Stimulated activated CD4-positive, alpha-beta T cell treated with anti-CD3 and anti-CD28 coated beads, Interleukin-4, amount 100 ng/mL, for 24 hours (primary cell): ENCODE data around the gene LRP2BP.
A peak's percentile ranks its signal among the peaks of the same experiment; 100 is the strongest.

Source experiments
- DNase-seq: peaks from one replicate; pipeline ENCODE4 v3.0.0-alpha.2; 2020

LRP2BP gene

DNA sequence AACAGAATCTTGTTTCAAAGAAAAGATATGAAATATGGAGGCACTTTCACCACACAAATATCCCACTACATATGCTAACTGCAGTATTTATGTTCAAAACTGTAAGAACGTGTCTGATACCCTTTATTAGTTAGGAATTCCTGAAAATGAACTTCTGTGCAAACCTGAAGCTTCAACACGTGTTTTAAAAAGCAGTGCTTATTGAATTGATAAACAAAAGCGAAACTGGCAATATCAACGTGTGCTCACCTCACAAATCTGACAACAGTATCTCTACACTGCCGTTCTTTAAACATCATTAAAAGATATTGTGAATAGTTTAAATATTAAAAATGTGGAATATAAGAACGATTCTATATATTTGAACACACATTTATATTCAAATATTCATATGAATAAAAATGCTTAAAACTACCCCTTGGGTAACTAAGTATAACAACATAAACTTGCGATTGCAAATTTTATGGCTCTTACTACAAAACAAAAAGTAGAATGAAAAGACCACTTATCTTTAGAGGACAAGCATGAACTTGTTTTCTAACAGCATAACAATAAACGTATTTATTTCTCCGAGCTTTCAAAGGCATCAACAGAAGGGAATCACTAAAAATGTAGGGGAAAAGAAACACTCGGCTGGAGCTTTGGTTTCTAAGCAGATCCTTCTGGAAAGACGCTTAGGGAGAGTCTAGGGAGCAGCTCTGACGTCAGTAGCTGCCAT, at the start of gene LRP2BP:
LRP2BP (minus strand) TSS at position 687 of the 718 bp plus-strand sequence. CDS start 17,738 bp downstream, outside the sequence.
- DNase-seq = no peak

DNA sequence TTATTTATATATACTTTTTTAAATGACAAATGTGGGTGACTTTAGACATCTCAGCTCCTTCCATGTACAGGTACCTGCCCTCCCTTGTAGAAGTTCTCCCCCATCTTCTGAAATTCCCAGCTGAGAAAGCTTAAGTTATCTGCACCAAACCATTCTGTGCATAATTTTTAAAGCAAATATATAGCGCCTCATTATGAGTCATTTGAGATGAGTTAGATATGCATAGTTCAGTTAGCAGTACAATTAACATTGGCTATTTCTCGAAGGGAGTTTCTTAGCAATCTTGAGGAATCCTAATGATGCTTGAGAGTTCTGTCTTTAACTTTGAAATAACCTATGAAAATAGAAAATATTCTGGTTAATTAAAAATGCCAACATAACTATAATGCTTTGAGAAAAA, 49.5 kb upstream of the LRP2BP start:
- DNase-seq = no peak

- no peak for DNase-seq
Measured at GRCh38 chr4:185441479-185441878, 45.8 kb upstream of the LRP2BP start.

- DNase-seq = no peak
Measured at GRCh38 chr4:185437809-185438208, 42.1 kb upstream of the LRP2BP start.

DNA sequence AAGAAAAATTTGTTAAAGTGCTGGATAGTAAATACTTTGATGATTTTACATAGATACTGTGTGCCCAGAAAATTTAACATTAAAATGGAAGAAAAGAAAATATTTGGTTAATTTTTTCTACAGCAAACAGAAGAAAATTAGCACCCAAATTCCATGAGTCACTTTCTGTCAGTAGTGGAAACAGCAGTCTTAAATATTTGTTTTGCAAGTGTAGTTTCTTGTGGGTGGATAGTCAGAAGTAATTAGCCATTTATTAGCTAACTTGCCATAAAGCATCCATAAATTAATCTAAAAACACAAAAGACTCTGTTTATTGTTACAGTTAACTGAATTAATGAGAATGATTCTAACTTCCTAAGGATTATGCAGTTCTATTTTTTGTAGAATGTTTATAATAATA, 39.7 kb upstream of the LRP2BP start:
- no peak for DNase-seq

GRCh38 chr4:185429660-185430059, 33.9 kb upstream of the LRP2BP start:
- DNase-seq = no peak

DNA sequence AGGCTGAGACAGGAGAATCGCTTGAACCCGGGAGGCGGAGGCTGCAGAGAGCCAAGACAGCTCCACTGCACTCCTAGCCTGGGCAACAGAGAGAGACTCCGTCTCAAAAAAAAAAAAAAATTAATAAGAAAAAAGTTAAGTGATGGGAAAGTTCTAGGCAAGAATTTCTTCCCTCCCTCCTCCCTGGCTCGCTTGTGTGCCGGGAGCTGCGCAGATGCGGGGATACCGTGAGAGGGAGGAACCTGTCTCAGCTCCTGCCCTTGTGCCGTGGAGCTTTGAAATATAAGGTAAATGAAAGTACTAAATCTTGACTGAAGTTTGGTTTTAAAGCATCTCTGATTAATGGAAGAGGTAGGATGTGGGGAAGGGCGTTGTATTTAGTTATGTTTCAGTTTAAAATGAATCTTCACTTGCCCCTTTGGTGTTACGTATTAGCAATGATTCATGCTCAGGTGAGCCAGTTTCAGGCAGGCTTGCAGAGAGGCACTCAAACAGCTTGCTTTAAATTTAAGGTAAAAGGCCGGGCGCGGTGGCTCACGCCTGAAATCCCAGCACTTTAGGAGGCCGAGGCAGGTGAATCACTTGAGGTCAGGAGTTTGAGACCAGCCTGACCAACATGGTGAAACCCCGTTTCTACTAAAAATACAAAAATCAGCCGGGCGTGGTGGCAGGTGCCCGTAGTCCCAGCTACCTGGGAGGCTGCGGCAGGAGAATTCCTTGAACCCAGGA, 31.4 kb upstream of the LRP2BP start:
- DNase-seq = no peak

DNA sequence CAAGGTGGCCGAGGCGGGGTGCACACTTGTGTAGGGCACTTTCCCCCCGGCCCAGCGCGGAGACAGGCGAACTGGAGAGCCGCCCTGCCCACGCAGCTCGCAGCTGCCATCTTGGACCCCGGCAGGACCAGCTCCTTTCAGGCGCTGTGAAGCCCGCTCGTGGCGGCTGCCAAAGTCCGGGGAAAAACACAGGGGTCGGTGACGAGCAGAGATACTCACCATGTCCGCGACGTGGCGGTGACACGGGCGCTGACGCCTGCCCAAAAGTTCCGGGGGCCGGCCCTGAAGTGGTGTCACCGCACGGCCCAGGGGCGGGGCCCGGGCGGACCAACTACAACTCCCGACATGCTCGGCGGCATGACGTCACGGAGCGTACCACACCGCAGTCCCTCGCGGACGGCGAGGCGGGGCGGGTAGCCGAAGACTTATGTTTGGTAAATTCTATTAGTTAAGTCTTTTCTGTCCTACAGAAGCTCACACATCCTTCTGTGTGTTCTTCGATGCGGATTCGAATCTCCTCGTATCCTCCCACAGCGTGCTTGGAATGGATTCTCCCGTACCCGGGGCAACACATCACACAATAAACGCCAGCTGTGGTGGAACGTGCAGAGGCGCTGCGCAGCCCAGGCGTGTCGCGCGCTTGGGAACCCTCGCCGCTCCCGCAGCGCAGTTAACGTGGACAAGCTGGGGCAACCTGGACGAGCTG, 30.1 kb upstream of the LRP2BP start, which contains the start of gene UFSP2:
UFSP2 (minus strand) TSS at position 318 of the 706 bp plus-strand sequence; CDS start at position 222, 96 bp downstream.
- peak; percentile 85 for DNase-seq

DNA sequence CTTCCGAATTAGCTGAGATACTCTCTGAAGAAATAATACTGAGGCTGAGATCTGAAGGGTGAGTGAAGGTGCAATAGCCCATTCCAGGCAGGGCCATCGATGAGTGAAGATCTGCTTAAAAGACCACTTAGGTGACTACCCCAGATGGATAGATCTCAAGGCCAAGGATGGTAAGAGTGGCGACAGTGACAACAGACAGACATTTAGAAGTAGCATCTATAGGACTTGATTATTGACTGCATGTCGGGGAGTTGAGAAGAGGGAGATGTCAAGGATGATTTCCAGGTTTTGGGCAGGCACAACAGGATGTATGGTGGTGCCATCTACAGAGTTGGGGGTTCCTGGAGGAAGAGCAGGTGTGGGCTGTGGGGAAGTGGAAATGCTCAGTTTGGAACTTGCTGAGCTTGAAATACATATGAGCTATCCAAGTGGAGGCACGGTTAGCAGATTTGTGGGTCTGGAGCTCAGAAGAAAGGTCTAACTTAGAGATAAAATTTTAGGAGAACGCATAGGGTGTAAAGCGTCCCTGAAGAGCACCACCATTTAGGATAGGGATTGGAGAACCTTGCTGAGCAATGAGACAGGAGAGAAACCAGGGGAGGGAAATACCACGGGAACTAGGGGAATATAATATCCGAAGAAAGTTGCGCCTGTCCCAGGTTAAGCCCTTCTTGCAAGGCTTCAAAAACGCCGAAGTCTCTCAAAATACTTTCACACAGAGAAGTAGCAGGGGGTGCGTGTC, 29.4 kb upstream of the LRP2BP start:
- no peak for DNase-seq

DNA sequence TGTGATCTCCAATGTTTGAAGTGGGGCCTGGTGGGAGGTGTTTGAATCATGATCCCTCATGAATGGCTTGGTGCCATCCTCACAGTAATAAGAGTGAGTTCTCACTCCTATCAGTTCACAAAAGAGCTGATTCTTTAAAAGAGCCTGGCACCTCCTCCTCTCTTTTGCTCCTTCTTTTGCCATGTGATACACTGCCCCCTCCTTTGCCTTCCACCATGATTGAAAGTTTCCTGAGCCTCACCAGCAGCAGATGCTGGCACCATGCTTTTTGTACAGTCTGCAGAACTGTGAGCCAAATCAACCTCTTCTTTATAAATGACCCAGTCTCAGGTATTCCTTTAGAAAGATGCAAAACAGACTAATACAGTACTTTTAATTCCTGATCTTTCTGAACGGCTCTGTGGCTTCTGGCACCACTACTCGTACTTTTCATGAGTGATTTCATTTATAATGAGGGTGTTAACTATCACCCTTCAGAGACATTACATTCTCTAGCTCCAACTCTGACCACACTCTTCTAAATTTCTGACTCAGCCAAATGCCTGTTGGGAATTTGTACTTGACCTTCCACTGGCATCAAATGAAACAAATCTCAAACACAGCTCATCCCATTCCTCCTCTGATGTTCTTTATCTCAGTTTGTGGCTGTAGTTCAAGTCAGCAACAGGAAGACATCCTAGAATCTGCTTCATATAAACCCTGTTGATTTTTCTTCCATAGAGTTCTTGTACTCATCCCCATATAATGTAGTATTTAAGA, 25.8 kb upstream of the LRP2BP start:
- DNase-seq = no peak

DNA sequence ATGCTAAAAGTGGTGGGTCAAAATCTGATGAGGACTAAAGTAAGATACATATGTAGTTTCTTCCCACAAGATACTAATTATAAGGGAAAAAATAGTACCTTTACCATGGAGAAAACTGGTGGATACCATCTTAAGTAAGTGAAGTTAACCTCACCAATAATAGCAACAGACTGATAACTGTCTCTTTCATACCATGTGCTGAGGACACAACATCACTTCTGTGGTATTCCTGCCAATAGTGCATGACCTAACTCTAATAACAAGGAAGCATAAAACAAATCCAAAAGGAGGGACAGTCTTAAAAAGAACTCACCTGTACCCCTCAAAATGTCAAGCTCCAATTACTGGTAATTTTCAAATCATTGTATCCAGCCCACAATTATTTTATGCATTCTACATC, 21.2 kb upstream of the LRP2BP start:
- DNase-seq = no peak

DNA sequence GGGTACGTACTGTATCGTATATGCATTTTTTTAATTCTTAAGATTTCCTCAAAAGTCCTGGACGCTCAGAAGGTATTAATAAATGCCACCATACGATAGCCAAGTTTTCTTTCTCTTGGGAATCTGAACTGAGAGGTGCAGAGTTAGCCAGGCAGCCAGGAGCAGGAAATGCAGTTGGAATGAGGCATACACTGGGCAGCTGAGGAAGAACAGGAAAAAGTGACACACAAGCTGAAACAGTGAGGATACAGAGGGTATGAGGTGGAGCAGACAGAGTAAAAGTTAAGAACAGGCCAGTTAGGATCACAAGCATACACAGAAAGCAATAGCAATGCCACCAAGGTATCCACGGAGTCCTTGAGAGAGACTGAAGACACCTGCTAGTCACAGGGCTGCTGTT, 16.7 kb upstream of the LRP2BP start:
- DNase-seq = no peak

GRCh38 chr4:185411849-185412248, 16.1 kb upstream of the LRP2BP start:
- no peak for DNase-seq

DNA sequence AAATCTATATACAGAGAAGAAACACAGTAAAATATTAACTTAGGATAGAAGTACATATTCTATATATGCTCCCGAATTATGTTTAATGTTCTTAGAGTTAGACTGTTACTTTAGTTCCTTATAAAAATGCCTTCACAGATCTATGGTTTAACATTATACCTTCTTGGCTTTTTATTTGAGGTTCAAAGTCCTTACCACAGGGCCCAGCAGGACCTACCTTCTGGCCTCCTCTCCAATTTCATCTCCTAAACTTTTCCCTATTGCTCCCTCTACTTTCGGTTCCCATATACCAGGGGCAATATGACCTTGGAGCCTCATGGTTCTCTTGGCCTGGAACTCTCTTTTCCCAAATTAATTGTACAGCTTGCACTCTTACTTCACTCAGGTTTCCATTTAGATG, 12.7 kb upstream of the LRP2BP start:
- no peak for DNase-seq

DNA sequence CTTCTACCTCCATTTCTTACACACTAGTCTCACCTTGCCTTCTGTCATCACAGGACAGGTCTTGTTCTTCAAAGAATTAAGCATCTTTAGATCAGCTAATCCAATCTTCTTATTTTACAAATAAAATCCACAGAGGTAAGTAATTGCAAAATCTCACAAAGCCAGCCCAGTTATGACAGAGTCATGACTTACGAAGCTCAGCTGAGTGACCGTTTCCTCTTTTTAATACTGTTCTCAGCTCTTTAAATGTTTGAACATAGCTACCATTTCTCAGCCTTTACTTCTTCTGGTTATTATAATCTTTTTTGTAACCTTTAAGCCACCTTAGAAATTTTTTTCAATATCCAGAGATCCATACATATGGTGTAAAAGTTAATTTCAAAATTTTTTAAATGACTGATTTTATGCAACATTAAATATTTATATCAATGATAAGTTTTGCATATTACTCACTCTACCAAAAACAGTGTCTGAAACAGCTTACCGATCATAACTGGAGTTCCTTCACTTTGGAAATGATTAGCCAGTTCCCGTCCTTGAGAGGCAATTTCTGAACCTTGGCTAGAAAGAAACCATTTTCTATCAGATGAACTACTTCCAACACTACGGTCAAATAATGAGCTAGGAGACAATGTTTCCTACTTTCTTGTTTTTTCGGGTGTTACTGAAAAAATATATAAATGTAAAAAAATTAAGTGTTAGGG, 9.7 kb upstream of the LRP2BP start:
- DNase-seq = no peak

GRCh38 chr4:185404031-185404430, 8.3 kb upstream of the LRP2BP start:
- DNase-seq = no peak

DNA sequence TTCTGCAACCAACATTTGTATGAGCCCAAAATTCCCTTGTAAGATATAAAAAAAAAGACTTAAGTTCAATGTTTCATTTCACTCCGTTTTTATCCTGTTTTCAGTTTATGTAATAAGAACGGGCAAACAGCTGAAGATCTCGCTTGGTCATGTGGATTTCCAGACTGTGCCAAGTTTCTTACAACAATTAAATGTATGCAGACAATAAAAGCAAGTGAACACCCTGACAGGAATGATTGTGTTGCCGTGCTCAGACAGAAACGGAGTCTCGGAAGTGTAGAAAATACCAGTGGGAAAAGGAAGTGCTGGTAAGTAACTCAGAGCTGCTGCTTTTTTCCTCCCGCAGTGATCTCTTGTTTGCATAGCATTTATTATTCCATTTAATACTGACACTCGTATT, 3.7 kb upstream of the LRP2BP start:
- DNase-seq = no peak

- DNase-seq = no peak
Measured at GRCh38 chr4:185398618-185399017, 2.9 kb upstream of the LRP2BP start.

DNA sequence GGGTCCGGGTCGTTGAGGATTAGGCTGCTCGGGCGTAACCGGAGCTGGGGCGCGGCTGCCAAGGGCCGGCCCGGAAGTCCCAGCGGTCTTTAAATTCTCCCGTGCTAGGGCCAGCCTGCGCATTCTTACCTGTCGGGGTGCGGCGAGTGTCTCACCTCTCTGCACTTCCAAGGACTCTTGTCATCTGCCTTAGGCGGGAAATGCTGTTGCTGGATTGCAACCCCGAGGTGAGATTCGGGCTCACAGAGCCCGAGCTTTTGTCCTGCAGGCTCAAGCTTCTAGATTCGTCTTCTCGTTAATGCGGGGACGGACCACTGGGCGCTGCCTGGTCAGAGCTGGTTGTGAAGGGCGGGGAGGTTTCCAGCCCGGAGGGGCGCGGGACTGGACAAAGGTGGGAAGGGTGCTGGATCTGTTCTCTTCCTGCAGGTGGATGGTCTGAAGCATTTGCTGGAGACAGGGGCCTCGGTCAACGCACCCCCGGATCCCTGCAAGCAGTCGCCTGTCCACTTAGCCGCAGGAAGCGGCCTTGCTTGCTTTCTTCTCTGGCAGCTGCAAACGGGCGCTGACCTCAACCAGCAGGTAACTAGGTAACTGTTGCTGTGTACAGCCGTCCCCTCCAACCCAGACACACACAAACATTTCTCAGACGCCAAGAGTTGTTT, 1.1 kb upstream of the LRP2BP start, which contains the start of gene ANKRD37:
ANKRD37 (plus strand) TSS at position 118 of the 662 bp plus-strand sequence; CDS start at position 201, 83 bp downstream.
- no peak for DNase-seq

DNA sequence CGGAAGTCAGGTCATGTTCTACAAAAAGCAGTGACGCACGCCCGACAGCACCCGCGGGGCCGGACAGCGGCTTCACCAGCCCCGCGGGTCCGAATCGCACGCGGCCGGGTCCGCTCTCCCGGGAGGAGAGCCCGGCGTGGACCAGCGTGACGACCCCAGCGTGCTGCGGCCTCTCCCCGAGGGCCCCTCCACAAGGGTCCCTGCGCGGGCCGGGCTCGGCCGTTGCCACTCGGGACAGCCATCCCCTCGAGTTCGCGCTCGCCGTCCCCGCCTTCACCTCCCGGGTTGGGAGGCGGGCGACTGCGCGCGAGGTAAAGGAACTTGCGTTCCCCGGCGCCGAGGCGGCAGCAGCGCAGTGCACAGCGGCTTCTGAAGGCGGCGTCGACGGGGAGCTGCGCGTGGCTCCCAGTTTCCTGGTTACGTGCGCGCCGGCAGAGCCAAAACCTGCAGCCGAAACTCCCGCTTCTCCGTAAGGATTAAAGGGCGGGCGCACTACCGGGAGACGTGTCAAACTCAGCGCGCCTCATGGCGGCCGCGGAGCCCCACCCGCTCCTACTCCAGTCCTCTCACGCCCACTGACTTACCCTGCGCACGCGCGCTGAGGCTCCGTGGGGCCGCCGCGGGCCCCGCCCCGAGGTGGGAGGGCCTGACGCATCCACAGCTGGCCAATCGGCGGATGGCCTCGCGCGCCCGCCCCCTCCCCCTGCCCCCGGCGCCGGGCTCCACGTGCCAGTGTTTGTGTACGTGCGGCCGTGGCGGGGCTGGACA, 416 bp upstream of the LRP2BP start:
- DNase-seq = peak; percentile 96
